GM19043 (cell line): Measurements from ENCODE around the gene OTOGL.
A peak's percentile ranks its signal among the peaks of the same experiment; 100 is the strongest.
"Not testable (repeated sequence)": the region's sequence is repeated elsewhere in the genome, so short reads cannot be mapped to it uniquely, and the experiment has no call there.

Experiments used
- ATAC-seq: cut with Tn5 transposase; IDR thresholded peaks from one replicate; pipeline ENCODE4 v1.9.1; 2021; ENCODE audit warnings: low read depth; ENCODE audit not compliant: unreplicated experiment

Gene OTOGL

GRCh38 chr12:80264891-80265290 lies 165.6 kb downstream of the OTOGL start:
- no peak for ATAC-seq

GRCh38 chr12:80268924-80269749 lies 169.8 kb downstream of the OTOGL start:
- ATAC-seq, result no peak

GRCh38 chr12:80269803-80270552 lies 170.6 kb downstream of the OTOGL start:
- ATAC-seq, result no peak

GRCh38 chr12:80271780-80272179 lies 172.4 kb downstream of the OTOGL start:
- ATAC-seq, result no peak

GRCh38 chr12:80272387-80272915 lies 173.1 kb downstream of the OTOGL start:
- ATAC-seq, result no peak

GRCh38 chr12:80273144-80273543 lies 173.8 kb downstream of the OTOGL start:
- ATAC-seq, result no peak

- no peak for ATAC-seq
Observed at GRCh38 chr12:80277732-80278131, 178.4 kb downstream of the OTOGL start.

GRCh38 chr12:80282226-80282625 lies 182.9 kb downstream of the OTOGL start:
- ATAC-seq, result no peak

GRCh38 chr12:80282761-80283160 lies 183.4 kb downstream of the OTOGL start:
- no peak for ATAC-seq

- ATAC-seq, result no peak
Observed at GRCh38 chr12:80291108-80291754, 191.9 kb downstream of the OTOGL start.

- ATAC-seq, result no peak
Observed at GRCh38 chr12:80293347-80293746, 194.0 kb downstream of the OTOGL start.

GRCh38 chr12:80293759-80294158 lies 194.4 kb downstream of the OTOGL start:
- peak; percentile 53 for ATAC-seq

- ATAC-seq, result no peak
Observed at GRCh38 chr12:80299219-80299618, 199.9 kb downstream of the OTOGL start.

- peak; percentile 63 for ATAC-seq
Observed at GRCh38 chr12:80299976-80300375, 200.6 kb downstream of the OTOGL start.

GRCh38 chr12:80307436-80307835 lies 208.1 kb downstream of the OTOGL start:
- ATAC-seq, result not testable (repeated sequence)

- no peak for ATAC-seq
Observed at GRCh38 chr12:80313209-80313608, 213.9 kb downstream of the OTOGL start.

GRCh38 chr12:80314741-80315140 lies 215.4 kb downstream of the OTOGL start:
- ATAC-seq, result no peak

- ATAC-seq, result no peak
Observed at GRCh38 chr12:80316222-80316621, 216.9 kb downstream of the OTOGL start.

GRCh38 chr12:80317307-80317706 lies 218.0 kb downstream of the OTOGL start:
- no peak for ATAC-seq

GRCh38 chr12:80317899-80318298 lies 218.6 kb downstream of the OTOGL start:
- no peak for ATAC-seq

GRCh38 chr12:80320121-80320678 lies 220.9 kb downstream of the OTOGL start:
- no peak for ATAC-seq
